GM23338 (cell line): ENCODE measurements around the gene RYR1. TPM values are rescaled to one million over a fixed set of nuclear protein-coding genes. Genes with fewer than 3 reads are reported as not detected.
A peak's percentile ranks its signal among the peaks of the same experiment; 100 is the strongest.

Experiments used
- ATAC-seq: fragments of 200-7000 bp; cut with Tn5 transposase; 3 replicates; pipeline ENCODE4 v1.9.1; 2020
- DNase-seq: peaks from one replicate; pipeline ENCODE4 v3.0.0-alpha.2; 2015; ENCODE audit warnings: low spot score
- H2AFZ ChIP-seq: fragments of 200-600 bp; sonication (generic); 2 replicates; pipeline ENCODE4 v1.8.0; 2016; ENCODE audit warnings: antibody characterized with exemption, mild to moderate bottlenecking, moderate library complexity
- H3F3A ChIP-seq: fragments of 200-600 bp; sonication (generic); replicated peaks from 2 replicates; pipeline ENCODE4 v1.8.0; 2017; ENCODE audit warnings: antibody characterized with exemption, mixed run types, low read depth
- H3K27ac ChIP-seq: fragments of 200-600 bp; sonication (generic); 2 replicates; pipeline ENCODE4 v1.6.1; 2016; ENCODE audit warnings: low read depth
- H3K27me3 ChIP-seq: fragments of 200-600 bp; sonication (generic); 2 replicates; pipeline ENCODE4 v1.8.0; 2016; ENCODE audit warnings: mild to moderate bottlenecking, mixed run types, moderate library complexity; ENCODE audit not compliant: insufficient read depth
- H3K36me3 ChIP-seq: fragments of 200-600 bp; sonication (generic); 2 replicates; pipeline ENCODE4 v1.8.0; 2016; ENCODE audit warnings: mild to moderate bottlenecking; ENCODE audit not compliant: insufficient read depth
- H3K4me1 ChIP-seq: fragments of 200-600 bp; sonication (generic); 2 replicates; pipeline ENCODE4 v1.8.0; 2016; ENCODE audit warnings: mild to moderate bottlenecking, moderate library complexity; ENCODE audit not compliant: insufficient read depth
- H3K4me2 ChIP-seq: fragments of 200-600 bp; sonication (generic); 2 replicates; pipeline ENCODE4 v1.7.1; 2017; ENCODE audit warnings: mixed run types
- H3K4me3 ChIP-seq: fragments of 200-600 bp; sonication (generic); 2 replicates; pipeline ENCODE4 v1.6.1; 2016; ENCODE audit warnings: mixed run types
- H3K79me2 ChIP-seq: fragments of 200-600 bp; sonication (generic); replicated peaks from 2 replicates; pipeline ENCODE4 v1.8.0; 2017; ENCODE audit warnings: mild to moderate bottlenecking; ENCODE audit not compliant: insufficient read depth
- H3K9me2 ChIP-seq: fragments of 200-600 bp; sonication (generic); 2 replicates; pipeline ENCODE4 v1.8.0; 2017; ENCODE audit not compliant: insufficient read depth
- H4K20me1 ChIP-seq: fragments of 200-600 bp; sonication (generic); replicated peaks from 2 replicates; pipeline ENCODE4 v1.8.0; 2017; ENCODE audit warnings: mild to moderate bottlenecking; ENCODE audit not compliant: insufficient read depth
- H3K27ac Mint-ChIP-seq: 2 replicates; pipeline ENCODE4 v1.8.0; 2020; ENCODE audit warnings: inconsistent platforms, mild to moderate bottlenecking, moderate library complexity, mixed read lengths
- H3K27me3 Mint-ChIP-seq: 3 replicates; pipeline ENCODE4 v1.8.0; 2022; ENCODE audit warnings: low read depth, mild to moderate bottlenecking, moderate library complexity, mixed read lengths, inconsistent platforms; ENCODE audit not compliant: insufficient read depth, poor library complexity
- H3K36me3 Mint-ChIP-seq: 3 replicates; pipeline ENCODE4 v1.8.0; 2021; ENCODE audit warnings: low read depth, mild to moderate bottlenecking, inconsistent platforms, moderate library complexity, mixed read lengths
- H3K4me1 Mint-ChIP-seq: 3 replicates; pipeline ENCODE4 v1.8.0; 2020; ENCODE audit warnings: mild to moderate bottlenecking, inconsistent platforms, mixed read lengths
- H3K4me3 Mint-ChIP-seq: 3 replicates; pipeline ENCODE4 v1.8.0; 2021; ENCODE audit warnings: moderate library complexity, mild to moderate bottlenecking, inconsistent platforms, mixed read lengths
- H3K9me3 Mint-ChIP-seq: 3 replicates; pipeline ENCODE4 v1.8.0; 2020; ENCODE audit warnings: moderate library complexity, mild to moderate bottlenecking, inconsistent platforms, mixed read lengths
- CREB1 ChIP-seq: fragments of 250-450 bp; sonication (Bioruptor Pico); IDR thresholded peaks from 2 replicates; pipeline ENCODE4 v1.5.0; 2020; ENCODE audit warnings: low read depth, mild to moderate bottlenecking, moderate library complexity
- EZH2 ChIP-seq: fragments of 200-600 bp; sonication (generic); IDR thresholded peaks from one replicate; pipeline ENCODE4 v1.8.0; 2017; ENCODE audit warnings: antibody characterized with exemption, mild to moderate bottlenecking, low read depth; ENCODE audit not compliant: unreplicated experiment
- EZH2phosphoT487 ChIP-seq: fragments of 200-600 bp; sonication (generic); IDR thresholded peaks from one replicate; pipeline ENCODE4 v1.8.1; 2018; ENCODE audit warnings: antibody characterized with exemption; ENCODE audit not compliant: unreplicated experiment
- JUNB ChIP-seq: IDR thresholded peaks from one replicate; pipeline ENCODE4 v1.6.1; 2016; ENCODE audit warnings: antibody characterized with exemption; ENCODE audit not compliant: unreplicated experiment
- NANOG ChIP-seq: IDR thresholded peaks from 2 replicates; pipeline ENCODE4 v1.6.1; 2016; ENCODE audit warnings: antibody characterized with exemption, borderline replicate concordance
- POLR2AphosphoS5 ChIP-seq: IDR thresholded peaks from 2 replicates; pipeline ENCODE4 v1.6.1; 2016; ENCODE audit warnings: antibody characterized with exemption, low read depth
- REST ChIP-seq: IDR thresholded peaks from one replicate; pipeline ENCODE4 v1.6.1; 2018; ENCODE audit warnings: antibody characterized with exemption; ENCODE audit not compliant: unreplicated experiment
- STAT1 ChIP-seq: IDR thresholded peaks from one replicate; pipeline ENCODE4 v1.6.1; 2016; ENCODE audit warnings: antibody characterized with exemption; ENCODE audit not compliant: unreplicated experiment
- ZNF114 ChIP-seq: fragments of 250-450 bp; sonication (Bioruptor Pico); IDR thresholded peaks from 2 replicates; pipeline ENCODE4 v1.5.0; 2020; ENCODE audit warnings: mild to moderate bottlenecking, moderate library complexity
- ZNF331 ChIP-seq: fragments of 250-450 bp; sonication (Bioruptor Pico); IDR thresholded peaks from 2 replicates; pipeline ENCODE4 v1.5.0; 2020; ENCODE audit warnings: low read depth, mild to moderate bottlenecking, moderate library complexity
- polyA plus RNA-seq: library from polyadenylated mRNA; unstranded; fragments of >200 nt; fragmentation: Nextera tagmentation; extraction: Ambion mirVana; gene quantifications from 2 replicates; pipeline ENCODE4 v1.2.1, GENCODE V29; 2016
- total RNA-seq: library from RNA; depleted of rRNA; stranded (reverse); fragments of >200 nt; shearing (Covaris generic); gene quantifications from 2 replicates; pipeline ENCODE4 v1.2.3, GENCODE V29; 2014
- TF ChIP-seq, protein P1 (sequence below), 2 experiments: fragments of 200-600 bp in 1 of 2; sonication (generic) in 1 of 2; conservative IDR thresholded peaks; 2 replicates each; pipeline versions ENCODE4 v1.5.1 to v1.6.1; 2016 to 2017; ENCODE audit warnings: antibody characterized with exemption in 2 of 2, low read depth in 2 of 2, mild to moderate bottlenecking in 2 of 2, moderate library complexity in 1 of 2
- TF ChIP-seq, protein P2 (sequence below): IDR thresholded peaks from 2 replicates; pipeline ENCODE4 v1.6.1; 2016; ENCODE audit warnings: antibody characterized with exemption
- TF ChIP-seq, protein P3 (sequence below): fragments of 250-450 bp; sonication (Bioruptor Pico); IDR thresholded peaks from 2 replicates; pipeline ENCODE4 v1.5.0; 2020; ENCODE audit warnings: mild to moderate bottlenecking, moderate library complexity

RYR1 gene
- total and polyA plus RNA-seq, 2 experiments from 2014 or later: 4.0 to 26.7 TPM

- Mint-ChIP-seq H3K9me3 (peaks cover 34% of the 10 kb centered on the region), H3K27me3 (peaks cover 5% of the 10 kb centered on the region), H3K36me3 (peaks cover 68% of the 10 kb centered on the region), H3K4me1 (no peaks in the 10 kb centered on the region), H3K4me3 (no peak overlapping the region), H3K27ac (no peak overlapping the region)
- H2AFZ ChIP-seq: no peak overlapping the region
- H3K79me2 ChIP-seq: no peaks in the 10 kb centered on the region
- H3F3A ChIP-seq: no peaks in the 10 kb centered on the region
- no peaks in the 10 kb centered on the region for H4K20me1 ChIP-seq
- H3K27me3 ChIP-seq: no peaks in the 10 kb centered on the region
- no peaks in the 10 kb centered on the region for H3K4me1 ChIP-seq
- peak; percentile 15 for DNase-seq
- no peak overlapping the region for H3K27ac ChIP-seq
- peak; percentile 32; the same call in 2 of the 3 replicates for ATAC-seq
- no peak overlapping the region for H3K4me3 ChIP-seq
- TF ChIP-seq STAT1 (no peak), EZH2phosphoT487 (no peak), POLR2AphosphoS5 (no peak), REST (no peak), CREB1 (CRISPR knock-in tag) (no peak), JUNB (no peak), ZNF114 (CRISPR knock-in tag) (no peak), ZNF331 (CRISPR knock-in tag) (no peak), EZH2 (no peak), NANOG (no peak)
- TF ChIP-seq, protein P1, sequence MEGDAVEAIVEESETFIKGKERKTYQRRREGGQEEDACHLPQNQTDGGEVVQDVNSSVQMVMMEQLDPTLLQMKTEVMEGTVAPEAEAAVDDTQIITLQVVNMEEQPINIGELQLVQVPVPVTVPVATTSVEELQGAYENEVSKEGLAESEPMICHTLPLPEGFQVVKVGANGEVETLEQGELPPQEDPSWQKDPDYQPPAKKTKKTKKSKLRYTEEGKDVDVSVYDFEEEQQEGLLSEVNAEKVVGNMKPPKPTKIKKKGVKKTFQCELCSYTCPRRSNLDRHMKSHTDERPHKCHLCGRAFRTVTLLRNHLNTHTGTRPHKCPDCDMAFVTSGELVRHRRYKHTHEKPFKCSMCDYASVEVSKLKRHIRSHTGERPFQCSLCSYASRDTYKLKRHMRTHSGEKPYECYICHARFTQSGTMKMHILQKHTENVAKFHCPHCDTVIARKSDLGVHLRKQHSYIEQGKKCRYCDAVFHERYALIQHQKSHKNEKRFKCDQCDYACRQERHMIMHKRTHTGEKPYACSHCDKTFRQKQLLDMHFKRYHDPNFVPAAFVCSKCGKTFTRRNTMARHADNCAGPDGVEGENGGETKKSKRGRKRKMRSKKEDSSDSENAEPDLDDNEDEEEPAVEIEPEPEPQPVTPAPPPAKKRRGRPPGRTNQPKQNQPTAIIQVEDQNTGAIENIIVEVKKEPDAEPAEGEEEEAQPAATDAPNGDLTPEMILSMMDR (conservative IDR thresholded peaks at IDR 0.05; ENCODE audit: low read depth in 2 of 2): no peak
- TF ChIP-seq, protein P2, sequence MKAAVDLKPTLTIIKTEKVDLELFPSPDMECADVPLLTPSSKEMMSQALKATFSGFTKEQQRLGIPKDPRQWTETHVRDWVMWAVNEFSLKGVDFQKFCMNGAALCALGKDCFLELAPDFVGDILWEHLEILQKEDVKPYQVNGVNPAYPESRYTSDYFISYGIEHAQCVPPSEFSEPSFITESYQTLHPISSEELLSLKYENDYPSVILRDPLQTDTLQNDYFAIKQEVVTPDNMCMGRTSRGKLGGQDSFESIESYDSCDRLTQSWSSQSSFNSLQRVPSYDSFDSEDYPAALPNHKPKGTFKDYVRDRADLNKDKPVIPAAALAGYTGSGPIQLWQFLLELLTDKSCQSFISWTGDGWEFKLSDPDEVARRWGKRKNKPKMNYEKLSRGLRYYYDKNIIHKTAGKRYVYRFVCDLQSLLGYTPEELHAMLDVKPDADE: no peak
- TF ChIP-seq, protein P3, sequence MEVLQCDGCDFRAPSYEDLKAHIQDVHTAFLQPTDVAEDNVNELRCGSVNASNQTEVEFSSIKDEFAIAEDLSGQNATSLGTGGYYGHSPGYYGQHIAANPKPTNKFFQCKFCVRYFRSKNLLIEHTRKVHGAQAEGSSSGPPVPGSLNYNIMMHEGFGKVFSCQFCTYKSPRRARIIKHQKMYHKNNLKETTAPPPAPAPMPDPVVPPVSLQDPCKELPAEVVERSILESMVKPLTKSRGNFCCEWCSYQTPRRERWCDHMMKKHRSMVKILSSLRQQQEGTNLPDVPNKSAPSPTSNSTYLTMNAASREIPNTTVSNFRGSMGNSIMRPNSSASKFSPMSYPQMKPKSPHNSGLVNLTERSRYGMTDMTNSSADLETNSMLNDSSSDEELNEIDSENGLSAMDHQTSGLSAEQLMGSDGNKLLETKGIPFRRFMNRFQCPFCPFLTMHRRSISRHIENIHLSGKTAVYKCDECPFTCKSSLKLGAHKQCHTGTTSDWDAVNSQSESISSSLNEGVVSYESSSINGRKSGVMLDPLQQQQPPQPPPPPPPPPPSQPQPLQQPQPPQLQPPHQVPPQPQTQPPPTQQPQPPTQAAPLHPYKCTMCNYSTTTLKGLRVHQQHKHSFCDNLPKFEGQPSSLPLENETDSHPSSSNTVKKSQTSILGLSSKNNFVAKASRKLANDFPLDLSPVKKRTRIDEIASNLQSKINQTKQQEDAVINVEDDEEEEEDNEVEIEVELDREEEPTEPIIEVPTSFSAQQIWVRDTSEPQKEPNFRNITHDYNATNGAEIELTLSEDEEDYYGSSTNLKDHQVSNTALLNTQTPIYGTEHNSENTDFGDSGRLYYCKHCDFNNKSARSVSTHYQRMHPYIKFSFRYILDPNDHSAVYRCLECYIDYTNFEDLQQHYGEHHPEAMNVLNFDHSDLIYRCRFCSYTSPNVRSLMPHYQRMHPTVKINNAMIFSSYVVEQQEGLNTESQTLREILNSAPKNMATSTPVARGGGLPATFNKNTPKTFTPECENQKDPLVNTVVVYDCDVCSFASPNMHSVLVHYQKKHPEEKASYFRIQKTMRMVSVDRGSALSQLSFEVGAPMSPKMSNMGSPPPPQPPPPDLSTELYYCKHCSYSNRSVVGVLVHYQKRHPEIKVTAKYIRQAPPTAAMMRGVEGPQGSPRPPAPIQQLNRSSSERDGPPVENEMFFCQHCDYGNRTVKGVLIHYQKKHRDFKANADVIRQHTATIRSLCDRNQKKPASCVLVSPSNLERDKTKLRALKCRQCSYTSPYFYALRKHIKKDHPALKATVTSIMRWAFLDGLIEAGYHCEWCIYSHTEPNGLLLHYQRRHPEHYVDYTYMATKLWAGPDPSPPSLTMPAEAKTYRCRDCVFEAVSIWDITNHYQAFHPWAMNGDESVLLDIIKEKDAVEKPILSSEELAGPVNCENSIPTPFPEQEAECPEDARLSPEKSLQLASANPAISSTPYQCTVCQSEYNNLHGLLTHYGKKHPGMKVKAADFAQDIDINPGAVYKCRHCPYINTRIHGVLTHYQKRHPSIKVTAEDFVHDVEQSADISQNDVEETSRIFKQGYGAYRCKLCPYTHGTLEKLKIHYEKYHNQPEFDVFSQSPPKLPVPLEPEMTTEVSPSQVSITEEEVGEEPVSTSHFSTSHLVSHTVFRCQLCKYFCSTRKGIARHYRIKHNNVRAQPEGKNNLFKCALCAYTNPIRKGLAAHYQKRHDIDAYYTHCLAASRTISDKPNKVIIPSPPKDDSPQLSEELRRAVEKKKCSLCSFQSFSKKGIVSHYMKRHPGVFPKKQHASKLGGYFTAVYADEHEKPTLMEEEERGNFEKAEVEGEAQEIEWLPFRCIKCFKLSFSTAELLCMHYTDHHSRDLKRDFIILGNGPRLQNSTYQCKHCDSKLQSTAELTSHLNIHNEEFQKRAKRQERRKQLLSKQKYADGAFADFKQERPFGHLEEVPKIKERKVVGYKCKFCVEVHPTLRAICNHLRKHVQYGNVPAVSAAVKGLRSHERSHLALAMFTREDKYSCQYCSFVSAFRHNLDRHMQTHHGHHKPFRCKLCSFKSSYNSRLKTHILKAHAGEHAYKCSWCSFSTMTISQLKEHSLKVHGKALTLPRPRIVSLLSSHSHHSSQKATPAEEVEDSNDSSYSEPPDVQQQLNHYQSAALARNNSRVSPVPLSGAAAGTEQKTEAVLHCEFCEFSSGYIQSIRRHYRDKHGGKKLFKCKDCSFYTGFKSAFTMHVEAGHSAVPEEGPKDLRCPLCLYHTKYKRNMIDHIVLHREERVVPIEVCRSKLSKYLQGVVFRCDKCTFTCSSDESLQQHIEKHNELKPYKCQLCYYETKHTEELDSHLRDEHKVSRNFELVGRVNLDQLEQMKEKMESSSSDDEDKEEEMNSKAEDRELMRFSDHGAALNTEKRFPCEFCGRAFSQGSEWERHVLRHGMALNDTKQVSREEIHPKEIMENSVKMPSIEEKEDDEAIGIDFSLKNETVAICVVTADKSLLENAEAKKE (CRISPR knock-in tag): no peak
- no peaks in the 10 kb centered on the region for H3K9me2 ChIP-seq
- no peak overlapping the region for H3K4me2 ChIP-seq
- peaks cover 16% of the 10 kb centered on the region for H3K36me3 ChIP-seq
Observed at GRCh38 chr19:38537071-38537936, 103.8 kb downstream of the RYR1 start.
